Limb (tissue), 2 donors: Measurements from ENCODE around the gene AOPEP.
A peak's percentile ranks its signal among the peaks of the same experiment; 100 is the strongest.

Experiments used
- DNase-seq, 2 donors: peaks; one replicate each; pipeline ENCODE4 v3.0.0-alpha.2; 2016; ENCODE audit errors: extremely low spot score in 2 of 2

Gene AOPEP

GRCh38 chr9:95031711-95032461, 305.4 kb downstream of the AOPEP start:
- DNase-seq = no peak

- no peak for DNase-seq
Observed at GRCh38 chr9:95032580-95033341, 306.3 kb downstream of the AOPEP start.

- DNase-seq = no peak
Observed at GRCh38 chr9:95035846-95036245, 309.3 kb downstream of the AOPEP start.

GRCh38 chr9:95036676-95037075, 310.2 kb downstream of the AOPEP start:
- DNase-seq = no peak

- DNase-seq = no peak
Observed at GRCh38 chr9:95037789-95038521, 311.5 kb downstream of the AOPEP start.

GRCh38 chr9:95038666-95039065, 312.2 kb downstream of the AOPEP start:
- DNase-seq = no peak

- DNase-seq = no peak
Observed at GRCh38 chr9:95040106-95040505, 313.6 kb downstream of the AOPEP start.

- DNase-seq = peak in 1 of 2 donors; percentile 3
Observed at GRCh38 chr9:95043826-95044225, 317.3 kb downstream of the AOPEP start.

- DNase-seq = peak; percentile 51 to 75
Observed at GRCh38 chr9:95044731-95045508, 318.4 kb downstream of the AOPEP start.

- no peak for DNase-seq
Observed at GRCh38 chr9:95045751-95046150, 319.3 kb downstream of the AOPEP start.

- no peak for DNase-seq
Observed at GRCh38 chr9:95047452-95048224, 321.1 kb downstream of the AOPEP start.

GRCh38 chr9:95048225-95049087, 322.0 kb downstream of the AOPEP start:
- DNase-seq = peak; percentile 40 to 79

- DNase-seq = peak; percentile 10 to 34
Observed at GRCh38 chr9:95049761-95050160, 323.3 kb downstream of the AOPEP start.

- no peak for DNase-seq
Observed at GRCh38 chr9:95053611-95054570, 327.4 kb downstream of the AOPEP start.

- DNase-seq = no peak
Observed at GRCh38 chr9:95055334-95055850, 328.9 kb downstream of the AOPEP start.

GRCh38 chr9:95055851-95056551, 329.5 kb downstream of the AOPEP start:
- peak; percentile 58 to 73 for DNase-seq

GRCh38 chr9:95057101-95057500, 330.6 kb downstream of the AOPEP start:
- DNase-seq = no peak
